H1 (cell line): ENCODE data around the gene ZSCAN10. TPM values are rescaled to one million over a fixed set of nuclear protein-coding genes. Genes with fewer than 3 reads are reported as not detected.

Experiments used
- CBX5 ChIP-seq: fragments of 300-800, 300-1000 bp; sonication (generic); IDR thresholded peaks from 2 replicates; pipeline ENCODE4 v1.7.1; 2016; ENCODE audit warnings: antibody characterized with exemption, low read length, low read depth
- CHD1 ChIP-seq: IDR thresholded peaks from 2 replicates; pipeline ENCODE4 v1.6.1; 2012; ENCODE audit warnings: low read depth, low read length, improper control_type of control experiment
- ZNF274 ChIP-seq: IDR thresholded peaks from 2 replicates; pipeline ENCODE4 v1.7.0; 2012; ENCODE audit warnings: low read length, borderline replicate concordance; ENCODE audit errors: extremely low read depth
- polyA plus RNA-seq, 7 experiments: library from polyadenylated mRNA; depleted of rRNA in 3 of 7; stranded (reverse) in 5 of 7; unstranded in 2 of 7; fragments of >200 nt in 5 of 7; fragments of 200-250 nt in 2 of 7; gene quantifications; 1 replicate in 5 of 7; 2 replicates in 1 of 7; 4 replicates in 1 of 7; pipeline versions ENCODE4 v1.2.1 to v1.2.3, GENCODE V29; 2011 to 2013; ENCODE audit warnings: missing spikeins in 2 of 7, mixed read lengths in 2 of 7
- total RNA-seq: library from RNA; stranded (reverse); fragmentation: NEBNext Ultra II Directional; extraction: Animal tissue kit (Norgen Biotek cat#: 25700); gene quantifications from 2 replicates; pipeline ENCODE4 v1.2.1, GENCODE V29; 2021

Gene ZSCAN10
- total and polyA plus RNA-seq, 2 of the 8 experiments (the other 6 are each of a cell fraction or from before 2014, with no cell fraction given): 209 to 314 TPM

DNA sequence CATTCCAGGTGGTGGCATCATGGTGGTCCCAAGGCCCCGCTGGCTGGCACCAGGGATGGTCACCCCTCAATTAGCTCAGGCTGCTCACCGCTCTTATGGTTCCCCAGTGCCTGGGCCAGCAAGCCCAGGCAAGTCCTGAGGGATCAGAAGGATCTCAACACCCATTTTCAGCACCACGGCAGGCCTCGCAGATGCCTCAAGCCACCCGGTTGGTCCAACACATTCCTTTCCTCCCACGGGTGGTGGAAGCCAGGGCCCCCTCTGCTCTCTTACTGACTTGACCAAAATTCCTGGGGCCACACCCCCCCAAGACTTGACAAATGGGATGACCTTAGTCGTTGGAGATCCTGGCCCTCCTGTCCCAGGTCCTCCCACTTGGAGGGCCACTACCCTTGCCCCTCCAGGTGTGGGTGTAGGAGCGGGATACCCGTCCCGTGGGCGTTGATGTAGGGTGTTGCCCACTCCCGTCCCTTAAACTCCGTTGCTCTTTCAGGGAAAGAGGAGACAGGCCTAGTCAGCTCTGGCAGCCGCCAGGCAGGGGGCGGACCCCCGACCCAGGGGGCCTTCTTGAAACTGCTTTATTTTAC lies 19.2 kb upstream of the ZSCAN10 start (continued):
- no peak for TF ChIP-seq CHD1
- TF ChIP-seq ZNF274: no peak
- no peak for TF ChIP-seq CBX5
